ACHN (cell line): ENCODE measurements around the gene DGKI.
"Not testable (repeated sequence)": the region's sequence is repeated elsewhere in the genome, so short reads cannot be mapped to it uniquely, and the experiment has no call there.

Source experiments
- DNase-seq: peaks from one replicate; pipeline ENCODE4 v3.0.0-alpha.2; 2015
- in situ Hi-C: cut with HindIII; loops from 2 replicates; pipeline ENCODE4 v1.10.0; 2017; ENCODE audit warnings: low sequenced_read_pairs, low pct_ligation_motif_present, low pct_unique_long_range_greater_than_20kb

DGKI gene

DNA sequence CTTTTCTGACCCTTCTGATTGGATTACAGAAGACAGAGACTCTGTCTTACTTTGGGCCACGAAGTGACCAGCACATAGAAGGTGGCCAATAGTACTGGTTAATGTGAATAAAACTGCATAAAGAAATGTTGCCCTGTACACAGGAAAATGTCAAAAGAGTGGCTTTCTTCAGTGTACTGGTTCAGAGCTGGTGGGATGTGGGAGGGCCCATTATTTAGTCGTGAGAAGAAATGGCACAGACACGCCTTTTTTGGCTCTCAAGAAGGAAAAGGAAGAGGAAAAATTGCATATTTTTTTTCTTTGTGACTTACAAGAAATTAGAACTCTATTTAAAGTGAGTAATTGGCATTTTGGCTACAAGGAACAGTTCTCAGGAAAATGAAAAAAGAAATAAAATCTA, 129.7 kb downstream of the DGKI start:
- no peak for DNase-seq
- in situ Hi-C loops: no loop called here

- in situ Hi-C loops: no loop called here
Measured at GRCh38 chr7:137716061-137716460, 130.7 kb downstream of the DGKI start.

GRCh38 chr7:137715533-137715932, 131.2 kb downstream of the DGKI start:
- DNase-seq: no peak
- in situ Hi-C loops: no loop called here

More at GRCh38 chr7:137716061-137716460, 130.7 kb downstream of the DGKI start:
- DNase-seq: no peak

- in situ Hi-C loops: no loop called here
- no peak for DNase-seq
Measured at GRCh38 chr7:137715121-137715520, 131.7 kb downstream of the DGKI start.

- DNase-seq, in situ Hi-C loops: not testable (repeated sequence)
Measured at GRCh38 chr7:137706330-137706729, 140.4 kb downstream of the DGKI start.

DNA sequence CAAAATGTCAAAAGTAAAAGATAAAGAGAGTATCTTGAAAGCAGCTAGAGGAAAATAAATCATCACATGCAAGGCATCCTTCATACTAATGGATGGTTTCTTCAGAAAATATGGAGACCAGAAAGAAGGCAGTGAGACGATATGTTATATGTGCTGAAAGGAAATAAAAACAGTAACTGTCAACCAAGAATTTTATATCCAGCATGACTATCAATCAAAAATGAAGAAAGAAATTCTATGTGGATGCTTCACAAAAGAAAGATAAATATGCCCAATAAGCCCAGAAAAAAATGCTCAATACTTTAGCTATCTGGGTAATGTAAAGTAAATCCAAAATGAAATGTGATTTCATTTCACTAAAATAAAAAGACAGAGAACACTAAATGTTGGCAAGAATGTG, 142.1 kb downstream of the DGKI start:
- in situ Hi-C loops: no loop called here
- DNase-seq: no peak

DNA sequence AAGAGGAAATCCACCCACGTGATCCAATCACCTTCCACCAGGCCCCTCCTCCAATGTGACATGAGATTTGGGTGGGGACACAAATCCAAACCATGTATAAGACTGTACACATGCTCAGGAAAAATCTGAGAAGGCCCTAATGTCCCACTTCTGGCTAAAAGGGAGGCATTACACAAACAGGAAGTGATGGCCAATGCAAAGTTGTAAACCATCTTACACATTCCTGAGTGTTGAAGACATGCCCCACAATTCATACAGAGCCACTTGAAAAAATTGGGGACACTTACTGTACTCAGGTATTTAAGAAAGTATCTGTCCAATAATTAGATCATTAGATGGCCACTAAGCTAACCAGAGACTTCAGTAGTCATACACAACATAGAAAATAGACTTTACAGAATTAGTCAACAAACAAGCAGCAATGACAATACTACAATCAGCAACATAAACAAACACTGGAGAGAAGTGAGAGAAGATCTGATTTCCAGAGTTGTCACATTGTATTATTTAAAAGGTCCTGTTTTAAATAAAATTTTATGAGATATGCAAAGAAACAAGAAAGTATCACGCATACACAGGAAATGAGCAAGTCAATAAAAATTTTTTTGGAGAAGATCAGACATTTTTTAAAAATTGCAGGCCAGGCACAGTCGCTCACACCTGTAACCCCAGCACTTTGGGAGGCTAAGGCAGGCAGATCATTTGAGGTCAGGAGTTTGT, 143.3 kb downstream of the DGKI start:
- DNase-seq: no peak
- in situ Hi-C loops: no loop called here

DNA sequence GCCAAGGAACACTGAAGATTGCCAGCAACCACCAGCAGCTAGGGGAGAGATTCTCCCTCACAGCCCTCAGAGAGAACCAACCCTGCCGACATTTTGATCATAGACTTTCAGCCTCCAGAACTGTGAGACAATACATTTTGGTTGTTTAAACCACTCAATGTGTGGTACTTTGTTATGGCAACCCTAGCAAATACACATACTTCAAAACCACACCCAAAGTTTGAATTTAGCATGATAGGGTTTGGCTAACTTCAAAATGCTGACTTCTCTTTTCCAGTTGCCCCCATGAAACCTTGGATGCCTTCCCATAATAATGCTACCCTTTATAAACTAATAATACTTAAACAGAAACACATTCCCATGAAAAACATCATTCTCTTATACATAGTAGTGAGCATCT, 149.8 kb downstream of the DGKI start:
- no peak for DNase-seq

GRCh38 chr7:137696376-137696775, 150.4 kb downstream of the DGKI start:
- in situ Hi-C loops: no loop called here
- DNase-seq: no peak

More for the DNA sequence above, 149.8 kb downstream of the DGKI start:
- in situ Hi-C loops: no loop called here

DNA sequence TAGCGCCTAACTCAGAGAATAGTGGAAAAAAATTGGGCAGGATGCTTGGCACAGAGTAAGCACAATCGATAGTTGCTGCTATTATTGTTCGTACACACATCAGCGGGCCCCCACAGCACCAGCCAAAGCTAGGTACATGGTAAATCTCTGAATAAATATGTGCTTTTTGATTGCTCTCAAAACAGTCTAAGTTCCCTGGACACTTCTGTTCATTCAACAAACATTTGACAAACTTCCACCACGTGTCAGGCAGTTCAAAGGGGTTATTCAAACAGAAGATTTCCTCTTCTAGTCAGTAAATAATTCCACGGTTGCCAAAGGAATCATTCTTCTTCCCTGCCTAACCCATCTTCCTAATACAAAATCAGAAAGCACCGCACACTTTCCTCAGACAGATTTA, 150.8 kb downstream of the DGKI start:
- in situ Hi-C loops: no loop called here
- DNase-seq: no peak

DNA sequence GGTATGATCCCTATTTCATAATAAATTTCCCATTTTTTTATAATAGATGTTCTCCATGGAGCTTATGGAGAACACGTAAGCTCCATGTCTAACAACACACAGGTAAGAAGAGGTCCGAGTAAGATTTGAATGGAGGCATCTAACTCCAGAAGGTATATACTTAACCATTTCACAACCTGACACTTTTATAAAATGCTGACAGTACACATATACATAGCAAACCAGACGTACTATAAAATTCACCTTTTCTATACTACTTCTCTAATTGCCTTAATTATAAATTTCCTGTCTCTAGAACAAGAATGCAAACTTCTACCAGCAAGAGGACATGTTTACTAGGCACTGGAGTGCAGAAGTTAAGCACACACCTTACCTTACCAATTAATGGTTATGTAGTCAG, 151.3 kb downstream of the DGKI start:
- DNase-seq: no peak
- in situ Hi-C loops: no loop called here

DNA sequence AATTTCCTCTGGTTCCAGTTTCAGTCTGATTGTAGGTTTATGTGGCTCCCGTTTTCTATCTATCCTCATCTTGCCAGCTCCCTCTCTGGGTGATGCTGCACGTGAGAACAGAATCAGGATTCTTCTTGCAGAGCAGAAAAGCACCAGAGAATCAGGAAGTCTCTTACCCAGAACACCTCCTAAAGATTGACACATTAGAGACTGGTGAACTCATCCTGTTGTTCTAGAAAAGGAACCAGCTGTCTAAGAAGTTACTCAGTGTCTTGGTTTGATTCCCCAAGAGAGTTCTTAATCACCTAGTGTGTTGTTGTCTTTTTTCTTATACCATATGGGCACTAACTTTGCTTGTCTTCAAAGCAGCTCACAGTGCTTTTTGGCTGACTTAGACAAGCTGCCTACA, 152.4 kb downstream of the DGKI start:
- DNase-seq: no peak
- in situ Hi-C loops: no loop called here

DNA sequence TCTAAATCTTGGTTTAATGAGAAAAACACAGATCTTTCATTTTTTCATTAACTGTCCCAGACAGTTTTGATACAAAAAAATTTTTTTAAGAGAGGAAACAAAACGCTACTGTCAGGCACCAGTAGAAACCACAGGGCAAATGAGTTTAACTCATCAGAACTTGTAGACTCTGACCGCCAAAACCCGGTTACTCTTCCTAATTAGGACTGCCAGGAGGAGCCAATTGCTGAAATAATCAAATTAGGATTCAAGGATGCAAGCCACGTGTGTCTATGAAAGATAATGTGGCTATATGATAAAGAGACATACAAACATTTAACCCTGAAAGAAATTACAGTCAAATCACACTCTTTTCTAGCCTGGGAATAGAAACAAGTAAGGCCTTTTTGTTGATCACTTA, 154.4 kb downstream of the DGKI start:
- in situ Hi-C loops: no loop called here
- no peak for DNase-seq

DNA sequence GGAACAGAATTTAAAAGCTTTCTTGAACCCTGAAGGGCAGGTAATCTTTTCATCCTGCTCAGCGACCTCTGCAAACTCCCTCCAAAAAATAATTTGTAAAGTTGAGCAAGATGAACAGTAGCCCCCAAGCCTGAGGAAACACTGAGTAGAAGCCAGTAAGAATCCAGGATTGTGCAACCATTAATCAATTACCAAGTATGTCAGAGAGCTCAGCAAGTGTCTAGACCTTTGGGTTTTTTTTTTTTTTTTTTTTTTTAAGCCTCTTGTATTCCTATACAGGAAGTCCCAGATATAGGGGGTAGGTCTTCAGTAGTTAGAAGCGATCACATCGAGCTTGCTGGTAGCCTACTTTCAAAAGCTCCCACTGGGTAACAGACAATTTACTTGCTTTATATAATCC, 155.2 kb downstream of the DGKI start:
- in situ Hi-C loops: no loop called here

DNA sequence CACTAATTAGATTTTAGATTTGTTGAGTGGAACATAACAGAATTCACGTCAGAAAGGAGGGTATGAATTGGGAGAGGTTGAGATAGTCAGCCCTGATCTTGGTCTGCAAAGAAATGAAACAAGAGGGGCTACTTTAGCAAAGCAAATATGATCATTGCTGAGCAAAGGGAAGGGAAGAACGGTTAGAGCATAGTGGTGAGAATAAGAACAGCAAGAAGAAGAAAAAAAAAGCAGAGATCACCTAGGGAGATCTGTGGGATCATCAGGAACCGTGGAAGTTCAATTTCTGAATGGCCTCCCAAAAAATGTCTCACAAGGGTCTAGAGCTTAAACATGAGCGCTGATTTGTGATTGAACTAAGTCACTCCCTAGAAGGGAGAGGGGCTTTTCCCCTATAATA, 156.1 kb downstream of the DGKI start:
- DNase-seq: no peak
- in situ Hi-C loops: no loop called here

More for the DNA sequence above, 155.2 kb downstream of the DGKI start:
- no peak for DNase-seq

GRCh38 chr7:137689761-137690160, 157.0 kb downstream of the DGKI start:
- in situ Hi-C loops: no loop called here
- DNase-seq: no peak

DNA sequence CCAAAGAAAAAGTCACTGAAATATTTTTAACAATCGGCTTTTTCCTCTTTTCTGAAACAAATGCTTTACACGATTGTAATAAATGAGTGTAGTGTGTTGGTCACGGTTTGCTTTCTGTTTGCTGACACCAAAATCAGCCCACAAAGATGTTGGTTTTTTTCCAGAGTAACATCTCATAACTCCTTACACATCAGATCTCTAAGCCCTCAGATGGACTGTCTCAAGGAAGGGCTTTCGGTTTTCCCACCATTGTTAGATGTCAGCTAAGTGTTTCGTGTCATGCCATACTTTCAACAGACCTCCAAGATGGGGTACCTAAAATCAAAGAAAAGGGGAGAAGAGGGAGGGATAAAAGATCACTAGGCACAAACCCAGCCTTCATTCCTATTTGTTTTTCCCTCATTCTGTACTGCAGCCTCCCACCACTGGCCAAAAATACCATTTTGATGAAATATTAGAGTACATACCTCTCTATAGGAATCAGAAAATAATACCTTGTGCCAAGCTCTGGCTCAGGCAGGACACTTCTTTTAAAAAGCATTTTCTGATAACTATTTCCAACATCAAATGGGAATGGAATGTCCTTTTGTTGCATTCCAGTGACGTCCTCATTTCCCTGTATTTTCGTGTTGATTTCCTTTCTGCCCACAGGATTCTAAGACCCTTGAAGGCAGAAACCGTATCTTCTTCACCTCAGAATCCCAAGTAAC, 159.1 kb downstream of the DGKI start:
- in situ Hi-C loops: no loop called here
- DNase-seq: no peak

DNA sequence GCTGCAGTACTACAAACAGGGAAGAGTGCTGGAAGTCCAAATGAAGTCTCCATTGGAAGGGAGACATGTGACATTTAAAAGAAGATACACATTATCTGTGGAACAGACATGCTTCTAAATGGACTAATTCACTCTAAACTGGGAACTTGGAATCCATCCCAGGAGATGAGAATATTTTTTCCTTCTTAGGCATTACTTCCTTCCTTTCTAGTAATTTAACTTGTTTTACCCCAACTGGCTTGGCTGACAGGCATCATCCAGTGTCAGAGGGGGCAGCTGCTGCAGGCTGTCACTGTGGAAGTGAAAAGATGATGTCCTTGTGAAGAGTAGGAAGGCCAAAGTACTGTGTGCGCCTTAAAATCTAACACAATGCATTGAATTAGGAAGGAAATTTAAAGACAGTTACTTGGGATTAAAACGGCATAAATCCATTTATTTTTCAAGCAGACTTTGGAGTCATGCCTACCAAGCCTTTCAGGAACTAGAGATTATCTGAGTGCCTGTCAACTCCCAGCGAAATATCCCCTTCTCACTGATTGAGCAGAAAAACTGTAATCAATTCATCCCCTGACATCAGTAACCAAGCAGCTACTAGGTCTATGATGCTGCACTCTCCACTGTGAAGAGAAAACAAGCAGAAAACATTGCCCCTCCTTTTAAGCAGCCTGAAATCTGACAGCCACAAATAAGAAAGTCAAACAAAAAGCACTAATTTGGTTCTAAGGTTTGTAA, 161.2 kb downstream of the DGKI start:
- DNase-seq: no peak
- in situ Hi-C loops: no loop called here

DNA sequence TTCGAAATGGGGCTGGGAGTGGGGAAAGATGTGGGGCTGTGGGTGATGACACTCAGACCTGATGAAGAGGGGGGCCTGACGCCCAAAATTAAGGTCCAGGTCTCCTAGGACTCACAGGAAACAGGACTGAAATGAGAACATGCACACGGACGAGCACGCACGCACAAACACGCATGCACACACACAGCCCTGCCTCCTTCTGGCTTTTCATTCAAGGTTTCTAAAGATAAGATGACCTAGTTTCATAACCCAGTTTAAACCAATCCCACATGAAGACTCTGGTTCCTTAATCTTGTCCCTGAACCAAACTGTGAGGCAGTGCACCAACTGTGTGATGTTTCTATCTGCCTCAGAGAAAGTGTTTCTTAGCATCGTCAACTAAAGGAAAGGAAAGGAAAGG, 162.0 kb downstream of the DGKI start:
- DNase-seq: no peak
- in situ Hi-C loops: no loop called here

GRCh38 chr7:137684316-137684715, 162.5 kb downstream of the DGKI start:
- in situ Hi-C loops: no loop called here
- no peak for DNase-seq
